Right lung (tissue), 5 donors: ENCODE data around the gene NUP43. TPM values are rescaled to one million over a fixed set of nuclear protein-coding genes. Genes with fewer than 3 reads are reported as not detected.
"Not testable (repeated sequence)": the region's sequence is repeated elsewhere in the genome, so short reads cannot be mapped to it uniquely, and the experiment has no call there.

Experiments
- DNase-seq, 2 donors: peaks; one replicate each; pipeline ENCODE4 v3.0.0-alpha.2; 2013
- polyA plus RNA-seq, 5 donors: library from polyadenylated mRNA; unstranded; fragments of 120-200 nt; gene quantifications; one replicate each; pipeline versions ENCODE4 v1.2.1 to v1.2.3, GENCODE V29; 2013; ENCODE audit warnings: inconsistent platforms in 1 of 5, low replicate concordance in 1 of 5; ENCODE audit not compliant: insufficient read length in 5 of 5, insufficient read depth in 1 of 5

NUP43 gene
- polyA plus RNA-seq, 5 donors, result 32.1 to 51.4 (median 42.8) TPM

DNA sequence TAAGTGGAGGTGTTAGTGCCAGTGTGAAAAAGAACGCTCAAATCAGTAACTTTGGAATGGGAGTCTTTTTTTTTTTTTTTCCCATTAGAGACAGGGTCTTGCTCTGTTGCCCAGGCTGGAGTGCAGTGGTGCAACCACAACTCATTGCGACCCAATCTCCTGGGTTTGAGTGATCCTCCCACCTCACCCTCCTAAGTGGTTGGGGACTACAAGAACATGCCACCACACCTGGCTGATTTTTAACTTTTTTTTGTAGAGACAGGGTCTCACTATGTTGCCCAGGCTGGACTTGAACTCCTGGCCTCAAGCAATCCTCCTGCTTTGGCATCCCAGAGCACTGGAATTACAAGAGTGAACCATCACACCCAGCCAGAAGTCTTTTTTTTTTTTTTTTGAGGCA is 48.2 kb downstream of the NUP43 start:
- DNase-seq, result no peak

DNA sequence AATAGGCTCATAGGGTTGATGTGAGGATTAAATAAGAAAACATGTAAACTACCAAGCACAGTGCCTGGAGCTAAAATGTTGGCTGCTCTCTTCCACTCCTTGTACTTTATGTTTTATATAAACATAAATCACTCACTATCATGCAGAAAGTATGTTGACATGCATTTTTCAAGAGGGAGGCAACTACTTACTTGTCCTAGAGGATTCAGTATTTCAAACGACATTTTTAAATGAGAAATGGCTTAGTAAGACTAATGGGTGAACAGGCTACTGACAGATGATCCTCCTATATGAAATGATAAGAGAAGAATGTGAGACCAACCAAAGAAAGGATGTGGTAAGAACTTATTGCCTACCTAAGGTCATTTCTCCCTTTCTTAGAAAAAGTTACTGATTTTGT is 49.4 kb downstream of the NUP43 start:
- no peak for DNase-seq

DNA sequence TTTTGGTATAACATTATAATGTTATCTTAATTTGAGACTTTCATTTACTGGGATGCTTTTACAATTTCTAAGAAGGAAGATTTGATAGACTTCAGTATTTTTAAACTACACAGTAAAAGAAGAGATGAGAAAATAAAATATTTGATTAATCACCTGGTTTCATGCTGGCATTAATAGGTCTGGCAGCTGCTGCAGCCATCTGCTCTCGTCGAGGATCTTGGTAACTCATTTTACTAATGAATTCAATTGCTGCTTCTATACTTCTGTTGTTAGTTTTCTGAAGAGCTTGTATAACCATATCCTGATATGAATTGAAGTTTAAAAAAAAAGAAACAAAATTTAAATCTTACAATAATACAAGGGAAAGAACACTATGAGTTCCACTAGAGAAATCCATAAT is 51.4 kb downstream of the NUP43 start:
- no peak for DNase-seq

DNA sequence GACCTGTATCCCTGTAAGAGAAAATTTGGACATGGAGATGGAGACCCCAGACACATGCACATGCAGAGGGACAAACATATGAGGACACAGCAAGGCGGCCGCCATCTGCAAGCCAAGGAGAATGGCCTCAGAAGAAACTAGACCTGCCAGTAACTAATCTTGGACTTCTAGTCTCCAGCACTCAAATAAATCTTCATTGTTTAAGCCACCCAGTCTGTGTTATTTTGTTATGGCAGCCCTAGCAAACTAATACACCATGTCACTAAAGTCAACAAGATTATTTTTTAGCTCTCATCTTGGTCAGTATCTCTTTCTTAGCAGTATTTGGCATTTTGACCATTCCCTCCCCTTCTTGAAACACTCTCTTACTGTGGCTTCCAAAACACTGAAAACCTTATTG is 55.1 kb downstream of the NUP43 start:
- no peak for DNase-seq

DNA sequence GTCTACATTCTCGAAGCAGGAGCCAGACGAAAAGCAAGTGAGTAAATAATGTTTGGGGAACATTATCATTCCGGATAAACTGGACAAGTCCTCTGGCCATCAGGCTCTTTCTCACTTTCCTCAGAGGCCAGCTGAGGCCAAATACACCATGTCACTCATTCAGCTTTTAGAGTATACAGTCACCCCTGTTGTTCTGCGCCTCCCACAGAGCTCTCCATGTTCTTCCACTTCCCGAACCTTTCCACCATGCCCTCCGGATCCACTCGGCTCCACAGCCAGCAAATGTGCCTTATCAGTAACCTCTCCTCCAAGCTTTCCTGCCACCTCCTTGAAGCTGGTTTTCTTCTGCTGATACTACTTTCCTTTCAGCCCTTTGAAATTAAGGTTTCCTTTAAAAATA is 60.1 kb downstream of the NUP43 start:
- DNase-seq, result no peak

DNA sequence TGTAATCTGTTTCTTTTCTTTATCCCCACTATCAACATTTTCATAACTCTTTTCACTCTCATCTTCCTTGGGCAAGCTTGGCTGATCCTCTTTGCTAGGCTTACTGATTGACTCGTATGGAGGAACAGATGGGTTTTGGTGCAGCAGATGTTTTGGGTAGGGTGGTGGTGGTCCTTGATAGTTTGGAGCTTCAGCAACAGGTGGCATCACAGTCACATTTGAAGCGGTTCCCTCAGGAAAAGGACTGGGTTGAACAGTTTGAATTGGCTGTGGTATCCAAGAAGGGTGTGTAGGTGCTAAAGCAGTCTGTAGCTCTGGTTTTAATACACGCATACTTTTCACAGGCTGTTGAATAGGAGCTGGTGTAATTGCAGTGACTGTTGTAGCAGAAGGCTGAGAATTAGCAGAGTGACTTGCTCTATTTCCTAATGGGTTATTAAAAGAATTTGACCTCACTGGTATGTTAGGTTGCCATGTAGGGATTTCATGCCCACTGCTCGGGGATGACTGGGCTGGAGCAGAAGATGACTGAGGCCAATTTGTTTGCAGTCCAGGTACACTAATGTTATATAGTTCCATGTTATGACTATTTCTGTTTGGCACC is 63.0 kb downstream of the NUP43 start:
- DNase-seq, result no peak

DNA sequence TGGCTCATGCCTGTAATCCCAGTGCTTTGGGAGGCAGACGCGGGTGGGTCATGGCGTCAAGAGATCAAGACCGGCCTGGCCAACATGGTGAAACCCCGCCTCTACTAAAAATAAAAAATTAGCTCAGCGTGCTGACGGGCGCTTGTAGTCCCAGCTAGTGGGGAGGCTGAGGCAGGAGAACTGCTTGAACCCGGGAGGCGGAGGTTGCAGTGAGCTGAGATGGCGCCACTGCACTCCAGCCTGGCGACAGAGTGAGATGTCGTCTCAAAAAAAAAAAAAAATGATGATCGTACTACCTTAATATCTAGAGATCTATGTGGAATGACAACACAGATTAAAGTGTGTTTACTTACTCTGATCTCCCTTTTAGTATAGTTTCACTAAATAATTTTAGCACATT is 64.5 kb downstream of the NUP43 start:
- not testable (repeated sequence) for DNase-seq

DNA sequence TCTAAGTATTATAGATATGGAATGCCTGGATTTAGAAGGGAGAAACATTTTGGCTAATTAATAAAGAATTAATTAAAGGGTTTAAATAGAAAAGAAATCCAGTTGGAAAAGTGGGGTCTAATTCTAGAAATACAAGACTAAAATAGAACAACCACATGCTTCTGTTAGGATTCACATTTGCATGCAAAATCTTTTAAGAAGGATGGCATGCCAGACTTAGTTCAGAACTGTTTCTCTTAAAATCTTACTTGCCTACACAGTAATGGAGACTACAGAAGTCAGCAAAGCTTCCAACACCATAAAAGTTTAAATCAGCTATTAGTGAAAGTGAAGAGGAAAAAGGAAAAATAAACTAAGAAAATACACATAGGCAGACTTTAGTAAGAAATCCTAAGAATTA is 65.1 kb downstream of the NUP43 start:
- no peak for DNase-seq

DNA sequence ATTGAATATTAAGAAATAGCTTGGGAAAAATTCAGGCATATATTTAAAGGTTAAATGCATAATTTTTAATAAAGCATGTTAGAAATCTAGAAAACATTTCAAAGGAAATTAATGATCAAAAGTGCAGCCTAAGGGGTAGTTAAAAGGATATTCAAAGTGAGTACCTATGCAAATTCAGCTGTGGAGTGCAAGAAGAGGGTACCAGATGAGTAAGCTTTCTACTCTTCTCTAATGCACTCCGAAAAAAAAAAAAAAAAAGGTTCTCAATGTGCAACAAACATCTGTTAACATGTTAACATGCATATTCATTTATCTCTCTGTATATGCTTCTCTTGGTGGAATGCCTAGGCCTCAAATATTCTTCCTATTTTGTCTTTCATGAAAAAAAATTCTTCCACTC is 65.8 kb downstream of the NUP43 start:
- DNase-seq, result no peak

Other genes with a start within 250 kb of the NUP43 start
- 10 to 100 TPM; 51.9 to 75.3 (median 72.7) TPM for gene PPIL4, start 200.5 kb downstream of the NUP43 start, polyA plus RNA-seq
- gene GINM1, start 180.2 kb downstream of the NUP43 start, polyA plus RNA-seq, result 10 to 100 TPM; 40.8 to 62.6 (median 58.7) TPM
- gene KATNA1, start 97.8 kb downstream of the NUP43 start, polyA plus RNA-seq, result 10 to 100 TPM; 28.8 to 39.4 (median 33.8) TPM
- 10 to 100 TPM; 21.0 to 34.0 (median 32.6) TPM for gene LATS1, start 28.4 kb downstream of the NUP43 start, polyA plus RNA-seq
- 10 to 100 TPM; 77.9 to 95.0 (median 81.6) TPM for gene PCMT1, start 3.2 kb upstream of the NUP43 start, polyA plus RNA-seq
- gene LRP11, start 117.8 kb upstream of the NUP43 start, polyA plus RNA-seq, result 10 to 100 TPM; 28.4 to 35.8 (median 33.8) TPM
- gene RAET1E, start 151.6 kb upstream of the NUP43 start, polyA plus RNA-seq, result under 1 TPM; 0.24 to 0.61 (median 0.42) TPM
- gene RAET1G, start 176.6 kb upstream of the NUP43 start, polyA plus RNA-seq, result 1 to 10 TPM; 1.6 to 2.4 (median 2.0) TPM
- 1 to 10 TPM; 2.3 to 2.9 (median 2.5) TPM for gene ULBP2, start 195.5 kb upstream of the NUP43 start, polyA plus RNA-seq
- gene ULBP1, start 217.4 kb upstream of the NUP43 start, polyA plus RNA-seq, result 1 to 10 TPM; 3.9 to 5.1 (median 4.8) TPM